ENCODE results near the gene ADGRA3. TPM values are rescaled to one million over a fixed set of nuclear protein-coding genes. Genes with fewer than 3 reads are reported as not detected.

Gene ADGRA3
- total RNA-seq, 3 donors from 2014 or later (not counting 1 experiment from before 2014, with no cell fraction given), result 5.5 to 15.8 (median 8.2) TPM

GRCh38 chr4:22496165-22496813 lies 19.6 kb downstream of the ADGRA3 start:
- H3K27me3 Mint-ChIP-seq (ENCODE audit: low read depth in 2 of 2), result no peaks in the 10 kb centered on the region
- no peak overlapping the region for H3K4me3 ChIP-seq (ENCODE audit: low read length)
- no peak for ATAC-seq
- intact Hi-C loops (cut with micrococcal nuclease), result no loop called here
- H3K4me1 ChIP-seq (ENCODE audit: control insufficient read depth, insufficient read depth, low read length), result no peaks in the 10 kb centered on the region
- no peak overlapping the region for H3K4me3 Mint-ChIP-seq
- 94% methylated on average over 4 of the region's 6 CpGs for WGBS (ENCODE audit: insufficient coverage)
- H3K9me3 ChIP-seq (ENCODE audit: control insufficient read depth, insufficient read depth, low read length), result no peaks in the 10 kb centered on the region
- no peak for TF ChIP-seq CTCF (IDR thresholded peaks at IDR 0.05)
- no peak for DNase-seq
- no peaks in the 10 kb centered on the region for H3K36me3 ChIP-seq (ENCODE audit: control insufficient read depth, insufficient read depth, low read length)
- H3K9me3 Mint-ChIP-seq, result no peaks in the 10 kb centered on the region
- no peaks in the 10 kb centered on the region for H3K36me3 Mint-ChIP-seq
- no peak overlapping the region for H3K27ac ChIP-seq (ENCODE audit: low read length)
- H3K27ac Mint-ChIP-seq, result no peak overlapping the region
- no peaks in the 10 kb centered on the region for H3K27me3 ChIP-seq (ENCODE audit: control insufficient read depth, insufficient read depth, low read length)
- peaks cover 4 to 11% of the 10 kb centered on the region in 2 donors for H3K4me1 Mint-ChIP-seq

- no peaks in the 10 kb centered on the region for H3K36me3 ChIP-seq (ENCODE audit: control insufficient read depth, insufficient read depth, low read length)
- no peaks in the 10 kb centered on the region for H3K9me3 ChIP-seq (ENCODE audit: control insufficient read depth, insufficient read depth, low read length)
- Mint-ChIP-seq H3K9me3 (no peaks in the 10 kb centered on the region), H3K27me3 (ENCODE audit: low read depth in 2 of 2) (no peaks in the 10 kb centered on the region), H3K36me3 (no peaks in the 10 kb centered on the region), H3K4me1 (peaks cover 5 to 13% of the 10 kb centered on the region in 2 donors), H3K4me3 (no peak overlapping the region), H3K27ac (no peak overlapping the region)
- intact Hi-C loops (cut with micrococcal nuclease), result no loop called here
- no peak for ATAC-seq
- no peak for DNase-seq
- H3K4me1 ChIP-seq (ENCODE audit: control insufficient read depth, insufficient read depth, low read length), result no peaks in the 10 kb centered on the region
- H3K4me3 ChIP-seq (ENCODE audit: low read length), result no peak overlapping the region
- 85% methylated on average over 5 of the region's 5 CpGs for WGBS (ENCODE audit: insufficient coverage)
- no peaks in the 10 kb centered on the region for H3K27me3 ChIP-seq (ENCODE audit: control insufficient read depth, insufficient read depth, low read length)
- no peak overlapping the region for H3K27ac ChIP-seq (ENCODE audit: low read length)
- TF ChIP-seq CTCF (IDR thresholded peaks at IDR 0.05), result no peak
Measured at GRCh38 chr4:22493523-22493922, 22.3 kb downstream of the ADGRA3 start.

GRCh38 chr4:22492987-22493386 lies 22.9 kb downstream of the ADGRA3 start:
- intact Hi-C loops (cut with micrococcal nuclease), result no loop called here
- H3K9me3 ChIP-seq (ENCODE audit: control insufficient read depth, insufficient read depth, low read length), result no peaks in the 10 kb centered on the region
- Mint-ChIP-seq H3K36me3 (no peaks in the 10 kb centered on the region), H3K4me1 (peaks cover 9 to 17% of the 10 kb centered on the region in 2 donors), H3K27me3 (ENCODE audit: low read depth in 2 of 2) (no peaks in the 10 kb centered on the region), H3K4me3 (no peak overlapping the region), H3K27ac (no peak overlapping the region), H3K9me3 (no peaks in the 10 kb centered on the region)
- H3K27me3 ChIP-seq (ENCODE audit: control insufficient read depth, insufficient read depth, low read length), result no peaks in the 10 kb centered on the region
- H3K4me1 ChIP-seq (ENCODE audit: control insufficient read depth, insufficient read depth, low read length), result no peaks in the 10 kb centered on the region
- H3K36me3 ChIP-seq (ENCODE audit: control insufficient read depth, insufficient read depth, low read length), result no peaks in the 10 kb centered on the region
- H3K4me3 ChIP-seq (ENCODE audit: low read length), result no peak overlapping the region
- 81% methylated on average over 2 of the region's 2 CpGs for WGBS (ENCODE audit: insufficient coverage)
- ATAC-seq (no peak), DNase-seq (no peak)
- no peak overlapping the region for H3K27ac ChIP-seq (ENCODE audit: low read length)
- no peak for TF ChIP-seq CTCF (IDR thresholded peaks at IDR 0.05)

GRCh38 chr4:22491939-22492338 lies 23.9 kb downstream of the ADGRA3 start:
- H3K4me3 ChIP-seq (ENCODE audit: low read length), result no peak overlapping the region
- no peaks in the 10 kb centered on the region for H3K27me3 Mint-ChIP-seq (ENCODE audit: low read depth in 2 of 2)
- no peaks in the 10 kb centered on the region for H3K36me3 Mint-ChIP-seq
- DNase-seq, result no peak
- 96% methylated on average over 4 of the region's 6 CpGs for WGBS (ENCODE audit: insufficient coverage)
- no peaks in the 10 kb centered on the region for H3K9me3 Mint-ChIP-seq
- no peaks in the 10 kb centered on the region for H3K9me3 ChIP-seq (ENCODE audit: control insufficient read depth, insufficient read depth, low read length)
- H3K4me1 ChIP-seq (ENCODE audit: control insufficient read depth, insufficient read depth, low read length), result no peaks in the 10 kb centered on the region
- TF ChIP-seq CTCF (IDR thresholded peaks at IDR 0.05), result no peak
- H3K27ac ChIP-seq (ENCODE audit: low read length), result no peak overlapping the region
- H3K27ac Mint-ChIP-seq, result no peak overlapping the region
- intact Hi-C loops (cut with micrococcal nuclease), result no loop called here
- no peak overlapping the region for H3K4me3 Mint-ChIP-seq
- H3K27me3 ChIP-seq (ENCODE audit: control insufficient read depth, insufficient read depth, low read length), result no peaks in the 10 kb centered on the region
- ATAC-seq, result no peak
- peaks cover 9 to 17% of the 10 kb centered on the region in 2 donors for H3K4me1 Mint-ChIP-seq
- H3K36me3 ChIP-seq (ENCODE audit: control insufficient read depth, insufficient read depth, low read length), result no peaks in the 10 kb centered on the region

Data from natural killer cell (primary cell).